Vagina (tissue), 2 donors: Measurements from ENCODE around the gene ARHGAP18.

Source experiments
- CTCF ChIP-seq, 3 experiments: fragments of 450-650 bp in 2 of 3; fragments of 200-600 bp in 1 of 3; sonication (generic) in 1 of 3; IDR thresholded peaks; one replicate each; pipeline ENCODE4 v1.5.1; 2017 to 2019; ENCODE audit warnings: antibody characterized with exemption in 3 of 3, mild to moderate bottlenecking in 2 of 3, moderate library complexity in 2 of 3
- POLR2A ChIP-seq, 2 donors: fragments of 450-650 bp; IDR thresholded peaks; one replicate each; pipeline ENCODE4 v1.6.1; 2017; ENCODE audit warnings: antibody characterized with exemption in 2 of 2, mild to moderate bottlenecking in 2 of 2, moderate library complexity in 2 of 2

GRCh38 chr6:129576456-129576855 is 133.5 kb downstream of the ARHGAP18 start:
- TF ChIP-seq CTCF (IDR thresholded peaks at IDR 0.05) (no peak), POLR2A (IDR thresholded peaks at IDR 0.05) (no peak)
